GM12874 (cell line): ENCODE results near the gene MYCBPAP.

Source experiments
- CTCF ChIP-seq: IDR thresholded peaks from 2 replicates; pipeline ENCODE4 v1.5.1; 2011; ENCODE audit warnings: low read depth, mild to moderate bottlenecking, control low read depth, low read length, moderate library complexity; ENCODE audit not compliant: insufficient read depth

MYCBPAP gene

DNA sequence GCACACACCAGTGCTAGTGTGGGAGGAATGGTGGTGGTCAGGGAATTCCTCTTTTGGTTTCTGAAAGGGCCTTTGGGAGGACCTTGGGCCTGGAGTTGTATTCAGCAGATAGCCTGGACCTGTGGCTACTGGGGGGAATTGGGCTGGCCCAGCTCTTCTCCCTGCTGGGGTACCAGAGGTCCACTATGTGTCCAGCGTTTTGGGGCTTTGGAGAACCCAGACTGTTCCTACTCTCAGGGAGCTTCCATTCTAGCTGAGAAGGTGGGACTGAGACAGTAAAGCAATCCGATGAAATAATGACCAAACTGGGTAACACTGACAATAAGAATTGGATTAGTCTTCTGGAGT is 26.7 kb downstream of the MYCBPAP start:
- TF ChIP-seq CTCF: no peak

DNA sequence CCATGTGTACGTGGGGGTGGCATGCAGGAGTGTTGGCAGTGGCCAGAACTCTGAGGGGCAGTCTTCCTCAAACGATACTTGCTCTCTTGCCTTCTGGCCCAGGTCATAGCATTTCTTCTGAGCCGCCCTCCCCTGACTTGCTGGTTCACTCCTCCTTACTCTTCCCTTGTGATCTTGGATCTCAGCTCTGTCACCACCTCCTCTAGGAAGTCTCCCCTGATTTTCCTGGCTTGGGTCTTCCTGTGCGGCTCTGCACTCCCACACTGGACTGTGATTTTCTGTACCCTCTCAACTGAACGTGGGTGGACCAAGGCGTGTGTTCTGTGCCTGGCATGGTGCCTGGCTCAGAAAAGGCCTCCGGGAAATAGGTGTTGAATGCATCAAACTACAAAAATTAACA is 27.2 kb downstream of the MYCBPAP start:
- TF ChIP-seq CTCF: no peak

DNA sequence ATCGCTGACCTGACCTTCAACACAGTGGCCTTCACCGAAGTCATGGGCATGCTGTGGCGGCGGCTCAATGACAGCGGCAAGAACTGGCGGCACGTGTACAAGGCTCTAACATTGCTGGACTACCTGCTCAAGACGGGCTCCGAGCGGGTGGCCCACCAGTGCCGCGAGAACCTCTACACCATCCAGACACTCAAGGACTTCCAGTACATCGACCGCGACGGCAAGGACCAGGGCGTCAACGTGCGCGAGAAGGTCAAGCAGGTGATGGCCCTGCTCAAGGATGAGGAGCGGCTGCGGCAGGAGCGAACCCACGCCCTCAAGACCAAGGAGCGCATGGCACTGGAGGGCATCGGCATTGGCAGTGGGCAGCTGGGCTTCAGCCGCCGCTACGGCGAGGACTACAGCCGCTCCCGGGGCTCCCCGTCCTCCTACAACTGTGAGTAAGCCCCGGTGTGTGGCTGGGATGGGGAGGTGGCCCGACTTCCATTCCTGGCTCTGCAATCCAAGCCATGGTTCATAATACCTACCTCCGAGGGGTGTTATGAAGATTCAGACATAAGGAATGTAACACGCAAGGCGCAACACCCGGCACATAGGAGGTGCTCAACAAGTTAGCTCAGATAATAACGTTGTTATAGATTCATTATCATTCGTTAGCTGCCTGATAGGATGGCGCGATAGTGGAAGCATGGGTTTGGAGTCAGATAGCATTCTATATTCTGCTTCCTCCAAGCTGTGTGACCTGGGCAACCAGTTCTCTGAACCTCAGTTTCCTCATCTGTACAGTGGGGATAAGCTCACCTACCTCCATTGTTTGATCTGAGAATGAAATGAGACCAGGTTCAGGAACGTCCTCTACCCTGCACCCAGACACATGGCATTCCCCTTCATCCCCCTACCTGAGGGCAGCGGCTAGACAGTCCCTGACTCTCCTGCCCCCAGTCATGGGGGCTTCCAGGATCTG is 28.7 kb downstream of the MYCBPAP start:
- no peak for TF ChIP-seq CTCF

GRCh38 chr17:50537721-50538548 is 29.7 kb downstream of the MYCBPAP start:
- TF ChIP-seq CTCF: no peak

GRCh38 chr17:50538549-50539410 is 30.5 kb downstream of the MYCBPAP start:
- TF ChIP-seq CTCF: no peak

DNA sequence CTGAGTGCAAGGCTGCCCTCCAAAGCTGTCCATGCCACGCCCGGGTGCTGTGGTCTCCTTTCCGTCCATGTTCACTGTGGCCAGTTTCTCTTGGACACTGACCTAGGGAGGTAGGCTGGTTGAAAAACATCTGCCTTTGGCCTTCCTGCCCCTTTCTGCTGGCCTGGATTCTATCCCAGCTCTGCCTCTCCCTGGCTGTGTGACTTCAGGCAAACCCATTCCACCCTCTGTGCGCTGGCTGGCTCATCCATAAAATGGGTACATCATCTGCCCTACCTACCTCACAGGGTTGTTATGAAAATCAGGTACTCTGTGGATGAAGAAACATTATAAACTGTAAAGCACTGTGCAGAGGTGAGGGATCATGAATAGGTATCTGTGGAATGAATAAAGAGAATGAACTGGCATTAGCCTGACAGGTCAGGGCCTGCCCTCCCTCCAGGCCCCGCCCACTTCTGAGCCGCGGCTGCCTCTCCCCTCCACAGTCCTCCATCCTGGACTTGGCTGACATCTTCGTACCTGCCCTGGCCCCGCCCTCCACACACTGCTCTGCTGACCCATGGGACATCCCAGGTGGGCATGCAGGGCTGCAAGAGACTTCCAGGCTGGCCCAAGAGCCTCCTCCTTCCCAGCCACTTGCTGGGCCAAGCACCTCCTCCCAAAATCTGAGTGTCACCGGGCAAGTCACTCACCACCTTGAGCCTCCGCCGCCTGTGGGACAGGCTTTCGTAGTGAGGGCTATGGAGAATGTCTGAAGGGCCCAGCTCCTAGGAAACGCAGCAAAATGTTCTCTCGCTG is 31.7 kb downstream of the MYCBPAP start:
- TF ChIP-seq CTCF: no peak
